IMR-90 (cell line): Measurements from ENCODE around the gene PLA2G4E.

Experiments
- BHLHE40 ChIP-seq: fragments of 150-350 bp; IDR thresholded peaks from 2 replicates; pipeline ENCODE4 v1.6.1; 2016; ENCODE audit warnings: mild to moderate bottlenecking, low read depth, low read length
- CEBPB ChIP-seq: IDR thresholded peaks from 2 replicates; pipeline ENCODE4 v1.6.1; 2012; ENCODE audit warnings: low read depth, low read length, improper control_type of control experiment
- ELK1 ChIP-seq: fragments of 150-350 bp; IDR thresholded peaks from 2 replicates; pipeline ENCODE4 v1.6.1; 2016; ENCODE audit warnings: low read depth, mild to moderate bottlenecking, low read length, moderate library complexity, borderline replicate concordance
- FOS ChIP-seq: fragments of 150-350 bp; IDR thresholded peaks from 2 replicates; pipeline ENCODE4 v1.6.1; 2016; ENCODE audit warnings: low read depth, low read length
- MAFK ChIP-seq: IDR thresholded peaks from 2 replicates; pipeline ENCODE4 v1.6.1; 2012; ENCODE audit warnings: low read depth, low read length, improper control_type of control experiment
- MAZ ChIP-seq: IDR thresholded peaks from 2 replicates; pipeline ENCODE4 v1.6.1; 2012; ENCODE audit warnings: low read depth, mild to moderate bottlenecking, low read length, improper control_type of control experiment, moderate library complexity, borderline replicate concordance
- NFE2L2 ChIP-seq: fragments of 150-350 bp; IDR thresholded peaks from 2 replicates; pipeline ENCODE4 v1.6.1; 2016; ENCODE audit warnings: low read depth, mild to moderate bottlenecking, low read length
- POLR2A ChIP-seq: IDR thresholded peaks from 2 replicates; pipeline ENCODE4 v1.6.1; 2012; ENCODE audit warnings: mild to moderate bottlenecking, low read depth, low read length
- RAD21 ChIP-seq: IDR thresholded peaks from 2 replicates; pipeline ENCODE4 v1.6.1; 2012; ENCODE audit warnings: low read length, improper control_type of control experiment
- RCOR1 ChIP-seq: IDR thresholded peaks from 2 replicates; pipeline ENCODE4 v1.6.1; 2012; ENCODE audit warnings: mild to moderate bottlenecking, low read length, improper control_type of control experiment; ENCODE audit not compliant: insufficient replicate concordance
- RFX5 ChIP-seq: IDR thresholded peaks from 2 replicates; pipeline ENCODE4 v1.8.0; 2012; ENCODE audit warnings: low read depth, mild to moderate bottlenecking, low read length, moderate library complexity
- SMC3 ChIP-seq: fragments of 150-350 bp; IDR thresholded peaks from 2 replicates; pipeline ENCODE4 v1.6.1; 2016; ENCODE audit warnings: low read depth, mild to moderate bottlenecking, antibody characterized with exemption, low read length, moderate library complexity
- TF ChIP-seq, protein P1 (sequence below): conservative IDR thresholded peaks from 2 replicates; pipeline ENCODE4 v1.5.1; 2012; ENCODE audit warnings: mild to moderate bottlenecking, low read depth, low read length, improper control_type of control experiment

DNA sequence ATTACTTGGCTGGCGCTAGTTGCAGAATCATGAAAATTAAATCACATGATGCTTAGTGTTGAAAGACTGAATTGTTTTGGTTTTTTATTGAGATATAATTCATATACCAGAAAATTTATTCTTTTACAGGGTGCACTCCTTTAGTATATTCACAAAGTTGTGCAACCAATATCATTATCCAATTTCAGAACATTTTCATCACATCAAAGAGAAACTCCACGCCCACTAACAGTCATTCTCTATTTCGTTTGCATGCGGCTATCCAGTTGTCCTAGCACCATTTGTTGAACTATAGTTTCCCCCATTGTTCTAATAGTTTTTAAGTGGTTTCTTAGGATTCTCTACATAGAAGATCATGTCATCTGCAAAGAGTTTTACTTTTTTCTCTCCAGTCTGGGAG lies 52.1 kb downstream of the PLA2G4E start:
- TF ChIP-seq, protein P1, sequence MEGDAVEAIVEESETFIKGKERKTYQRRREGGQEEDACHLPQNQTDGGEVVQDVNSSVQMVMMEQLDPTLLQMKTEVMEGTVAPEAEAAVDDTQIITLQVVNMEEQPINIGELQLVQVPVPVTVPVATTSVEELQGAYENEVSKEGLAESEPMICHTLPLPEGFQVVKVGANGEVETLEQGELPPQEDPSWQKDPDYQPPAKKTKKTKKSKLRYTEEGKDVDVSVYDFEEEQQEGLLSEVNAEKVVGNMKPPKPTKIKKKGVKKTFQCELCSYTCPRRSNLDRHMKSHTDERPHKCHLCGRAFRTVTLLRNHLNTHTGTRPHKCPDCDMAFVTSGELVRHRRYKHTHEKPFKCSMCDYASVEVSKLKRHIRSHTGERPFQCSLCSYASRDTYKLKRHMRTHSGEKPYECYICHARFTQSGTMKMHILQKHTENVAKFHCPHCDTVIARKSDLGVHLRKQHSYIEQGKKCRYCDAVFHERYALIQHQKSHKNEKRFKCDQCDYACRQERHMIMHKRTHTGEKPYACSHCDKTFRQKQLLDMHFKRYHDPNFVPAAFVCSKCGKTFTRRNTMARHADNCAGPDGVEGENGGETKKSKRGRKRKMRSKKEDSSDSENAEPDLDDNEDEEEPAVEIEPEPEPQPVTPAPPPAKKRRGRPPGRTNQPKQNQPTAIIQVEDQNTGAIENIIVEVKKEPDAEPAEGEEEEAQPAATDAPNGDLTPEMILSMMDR, result no peak
- TF ChIP-seq RCOR1 (no peak), POLR2A (no peak), NFE2L2 (no peak), BHLHE40 (no peak), FOS (no peak), RAD21 (no peak), SMC3 (no peak), ELK1 (no peak), RFX5 (no peak), MAZ (no peak), CEBPB (0 out of 2 replicates have a peak, but pooled peaks have one; percentile 3), MAFK (no peak)
